Upper lobe of left lung (tissue), 6 donors: ENCODE data around the gene DTNA. TPM values are rescaled to one million over a fixed set of nuclear protein-coding genes. Genes with fewer than 3 reads are reported as not detected.

Experiments
- ATAC-seq, 2 donors: fragments of 200-7000 bp; cut with Tn5 transposase; one replicate each; pipeline ENCODE4 v1.9.1; 2022; ENCODE audit warnings: mild to moderate bottlenecking in 2 of 2, moderate library complexity in 2 of 2; ENCODE audit not compliant: low FRiP score in 2 of 2
- DNase-seq, 2 donors: peaks; one replicate each; pipeline ENCODE4 v3.0.0-alpha.2; 2019 to 2020
- H3K27ac ChIP-seq, 4 donors: fragments of 200-600 bp; sonication (generic); one replicate each; pipeline ENCODE4 v1.5.1; 2016 to 2019
- H3K27me3 ChIP-seq, 4 donors: fragments of 200-600 bp; sonication (generic); one replicate each; pipeline ENCODE4 v1.5.1; 2017 to 2019
- H3K36me3 ChIP-seq, 4 donors: fragments of 200-600 bp; sonication (generic); one replicate each; pipeline ENCODE4 v1.5.1; 2016 to 2019
- H3K4me1 ChIP-seq, 4 donors: fragments of 200-600 bp; sonication (generic); one replicate each; pipeline ENCODE4 v1.5.1; 2018 to 2019
- H3K4me3 ChIP-seq, 4 donors: fragments of 200-600 bp; sonication (generic); one replicate each; pipeline ENCODE4 v1.5.1; 2017 to 2019; ENCODE audit warnings: mild to moderate bottlenecking in 2 of 4, moderate library complexity in 1 of 4
- H3K9me3 ChIP-seq, 4 donors: fragments of 200-600 bp; sonication (generic); one replicate each; pipeline ENCODE4 v1.5.1; 2018 to 2019
- EP300 ChIP-seq, 4 donors: sonication (generic); formaldehyde crosslinking; IDR thresholded peaks; one replicate each; pipeline ENCODE4 v1.5.1; 2017; ENCODE audit warnings: antibody characterized with exemption in 4 of 4, control low read depth in 2 of 4
- POLR2A ChIP-seq, 4 donors: fragments of 450-650 bp; IDR thresholded peaks; one replicate each; pipeline ENCODE4 v1.5.1; 2016 to 2017; ENCODE audit warnings: antibody characterized with exemption in 4 of 4, mild to moderate bottlenecking in 2 of 4
- POLR2AphosphoS5 ChIP-seq, 2 donors: sonication (generic); formaldehyde crosslinking; IDR thresholded peaks; one replicate each; pipeline ENCODE4 v1.5.1; 2017; ENCODE audit warnings: antibody characterized with exemption in 2 of 2
- WGBS, 2 donors: methylation state at CpG; one replicate each; pipeline ENCODE4 v1.1.5; 2017 to 2018; 5-methylcytosine and 5-hydroxymethylcytosine counted together
- total RNA-seq, 6 donors: library from RNA; depleted of rRNA in 4 of 6; stranded (reverse); fragments of >200 nt in 4 of 6; gene quantifications; one replicate each; pipeline versions ENCODE4 v1.1.0 to v1.2.1, GENCODE V29; 2016 to 2021
- TF ChIP-seq, protein P1 (sequence below), 6 experiments: fragments of 450-650 bp in 4 of 6; fragments of 200-600 bp in 2 of 6; sonication (generic) in 2 of 6; IDR thresholded peaks; one replicate each; pipeline ENCODE4 v1.5.1; 2016 to 2019; ENCODE audit warnings: antibody characterized with exemption in 6 of 6
- donor health status: DM: no; HTN: no; CAD: no; lungs with moderate emphysema.
- donor health status: DM: no; HTN: yes; CAD: no; lungs with severe emphysema.

DTNA gene
- total RNA-seq, 6 donors from 2014 or later = 7.2 to 25.1 (median 16.7) TPM

DNA sequence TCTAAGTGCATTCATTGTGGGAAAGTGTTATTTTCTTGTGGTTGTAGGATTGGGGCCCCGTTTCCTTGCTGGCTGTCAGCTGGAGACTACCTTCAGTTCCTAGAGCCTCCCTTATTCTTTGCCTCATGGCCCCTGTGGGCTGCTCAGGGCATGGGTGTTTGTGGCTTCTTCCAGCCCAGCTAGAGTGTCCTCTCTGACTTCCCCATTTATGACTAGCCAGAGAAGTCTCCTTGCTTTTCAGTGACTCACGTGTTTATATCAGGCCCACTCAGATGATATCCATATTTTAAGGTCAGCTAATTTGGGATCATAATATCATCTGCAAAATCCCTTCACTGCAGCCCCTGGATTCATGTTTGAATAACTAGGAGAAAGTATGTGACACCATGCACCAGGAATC is 62.8 kb downstream of the DTNA start:
- no peak for DNase-seq
- 35 to 57% methylated on average over 2 of the region's 2 CpGs for WGBS, 2 donors
- no peak overlapping the region for H3K4me3 ChIP-seq
- H3K27ac ChIP-seq = no peak overlapping the region
- ATAC-seq = peak in 1 of 2 donors; percentile 43
- no peaks in the 10 kb centered on the region for H3K9me3 ChIP-seq
- TF ChIP-seq POLR2AphosphoS5 (IDR thresholded peaks at IDR 0.05) (no peak), EP300 (IDR thresholded peaks at IDR 0.05) (no peak), POLR2A (IDR thresholded peaks at IDR 0.05) (no peak)
- TF ChIP-seq, protein P1, sequence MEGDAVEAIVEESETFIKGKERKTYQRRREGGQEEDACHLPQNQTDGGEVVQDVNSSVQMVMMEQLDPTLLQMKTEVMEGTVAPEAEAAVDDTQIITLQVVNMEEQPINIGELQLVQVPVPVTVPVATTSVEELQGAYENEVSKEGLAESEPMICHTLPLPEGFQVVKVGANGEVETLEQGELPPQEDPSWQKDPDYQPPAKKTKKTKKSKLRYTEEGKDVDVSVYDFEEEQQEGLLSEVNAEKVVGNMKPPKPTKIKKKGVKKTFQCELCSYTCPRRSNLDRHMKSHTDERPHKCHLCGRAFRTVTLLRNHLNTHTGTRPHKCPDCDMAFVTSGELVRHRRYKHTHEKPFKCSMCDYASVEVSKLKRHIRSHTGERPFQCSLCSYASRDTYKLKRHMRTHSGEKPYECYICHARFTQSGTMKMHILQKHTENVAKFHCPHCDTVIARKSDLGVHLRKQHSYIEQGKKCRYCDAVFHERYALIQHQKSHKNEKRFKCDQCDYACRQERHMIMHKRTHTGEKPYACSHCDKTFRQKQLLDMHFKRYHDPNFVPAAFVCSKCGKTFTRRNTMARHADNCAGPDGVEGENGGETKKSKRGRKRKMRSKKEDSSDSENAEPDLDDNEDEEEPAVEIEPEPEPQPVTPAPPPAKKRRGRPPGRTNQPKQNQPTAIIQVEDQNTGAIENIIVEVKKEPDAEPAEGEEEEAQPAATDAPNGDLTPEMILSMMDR (IDR thresholded peaks at IDR 0.05) = no peak
- H3K27me3 ChIP-seq = no peaks in the 10 kb centered on the region
- peaks cover 0 to 6% (median 5%) of the 10 kb centered on the region in 4 donors for H3K4me1 ChIP-seq
- H3K36me3 ChIP-seq = no peaks in the 10 kb centered on the region

DNA sequence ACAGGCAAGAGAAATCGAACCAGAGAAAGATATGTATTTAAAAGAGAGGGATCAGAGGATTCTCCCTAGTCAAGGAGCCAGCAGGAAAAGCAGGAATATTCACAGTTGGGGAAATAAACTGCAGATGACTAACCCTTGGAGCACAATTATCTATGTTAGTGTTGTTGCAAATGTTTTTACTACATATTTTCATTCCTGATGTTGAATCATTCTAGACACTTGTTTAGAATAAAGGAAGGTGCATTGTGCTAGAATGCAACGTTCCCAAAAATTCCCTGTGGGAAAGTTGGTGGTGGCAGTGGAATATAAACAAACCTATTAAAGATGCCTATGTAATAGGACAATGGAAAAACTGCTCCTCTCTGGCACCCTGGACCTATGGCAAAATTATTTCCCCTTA is 63.3 kb downstream of the DTNA start:
- ATAC-seq (no peak), DNase-seq (no peak)
- no peaks in the 10 kb centered on the region for H3K27me3 ChIP-seq
- WGBS, 2 donors = 35 to 37% methylated on average over 2 of the region's 2 CpGs
- H3K36me3 ChIP-seq = no peaks in the 10 kb centered on the region
- TF ChIP-seq POLR2A (IDR thresholded peaks at IDR 0.05) = no peak
- no peak for TF ChIP-seq POLR2AphosphoS5 (IDR thresholded peaks at IDR 0.05)
- TF ChIP-seq, protein P1 (IDR thresholded peaks at IDR 0.05) = no peak
- no peak for TF ChIP-seq EP300 (IDR thresholded peaks at IDR 0.05)
- peaks cover 0 to 6% (median 5%) of the 10 kb centered on the region in 4 donors for H3K4me1 ChIP-seq
- H3K9me3 ChIP-seq = no peaks in the 10 kb centered on the region
- H3K27ac ChIP-seq = no peak overlapping the region
- H3K4me3 ChIP-seq = no peak overlapping the region

DNA sequence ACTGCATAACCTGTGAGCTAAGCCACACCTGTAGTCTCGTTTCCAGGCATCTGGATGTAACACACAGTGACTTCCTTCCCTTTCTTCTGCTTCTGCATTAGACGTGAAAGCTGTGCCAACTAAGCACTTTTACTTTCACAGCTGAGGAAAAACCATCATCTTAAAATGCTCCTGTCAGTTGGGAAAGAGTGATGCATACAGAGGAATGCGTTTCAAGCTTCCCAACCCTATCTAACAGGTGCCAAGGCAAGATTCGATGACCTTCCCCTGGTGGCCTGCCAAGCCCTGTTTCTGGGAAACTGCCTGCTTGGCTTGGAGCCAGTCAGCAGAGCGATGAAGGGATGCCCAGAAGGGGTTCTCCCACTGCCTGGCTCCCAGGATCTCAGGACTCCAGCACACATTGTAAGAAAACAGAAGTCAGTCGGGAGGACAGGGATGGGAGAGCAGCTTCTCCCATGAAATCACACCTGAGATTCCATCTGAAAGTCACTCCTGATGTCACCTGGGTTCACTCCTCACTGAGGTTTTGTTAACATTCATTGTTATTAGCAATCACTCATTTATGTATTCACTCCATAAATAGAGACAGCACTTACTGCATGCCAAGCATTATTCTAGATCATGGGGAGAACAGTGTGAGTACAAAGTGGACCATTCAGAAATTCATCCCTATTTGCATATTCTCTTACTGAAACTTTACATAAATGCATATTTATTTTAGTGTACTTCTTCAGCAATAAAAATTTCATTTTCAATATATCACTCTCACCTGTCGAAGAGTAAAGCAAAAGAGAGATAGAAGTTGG is 64.1 kb downstream of the DTNA start:
- DNase-seq = no peak
- 23 to 25% methylated on average over 6 to 7 of the region's 7 CpGs for WGBS, 2 donors
- no peak overlapping the region for H3K4me3 ChIP-seq
- peak in 1 of 2 donors; percentile 10 for ATAC-seq
- TF ChIP-seq EP300 (IDR thresholded peaks at IDR 0.05) (no peak), POLR2A (IDR thresholded peaks at IDR 0.05) (no peak), POLR2AphosphoS5 (IDR thresholded peaks at IDR 0.05) (no peak)
- TF ChIP-seq, protein P1 (IDR thresholded peaks at IDR 0.05) = no peak
- no peaks in the 10 kb centered on the region for H3K27me3 ChIP-seq
- no peaks in the 10 kb centered on the region for H3K36me3 ChIP-seq
- no peaks in the 10 kb centered on the region for H3K9me3 ChIP-seq
- H3K27ac ChIP-seq = no peak overlapping the region
- H3K4me1 ChIP-seq = peaks cover 0 to 6% (median 5%) of the 10 kb centered on the region in 4 donors

DNA sequence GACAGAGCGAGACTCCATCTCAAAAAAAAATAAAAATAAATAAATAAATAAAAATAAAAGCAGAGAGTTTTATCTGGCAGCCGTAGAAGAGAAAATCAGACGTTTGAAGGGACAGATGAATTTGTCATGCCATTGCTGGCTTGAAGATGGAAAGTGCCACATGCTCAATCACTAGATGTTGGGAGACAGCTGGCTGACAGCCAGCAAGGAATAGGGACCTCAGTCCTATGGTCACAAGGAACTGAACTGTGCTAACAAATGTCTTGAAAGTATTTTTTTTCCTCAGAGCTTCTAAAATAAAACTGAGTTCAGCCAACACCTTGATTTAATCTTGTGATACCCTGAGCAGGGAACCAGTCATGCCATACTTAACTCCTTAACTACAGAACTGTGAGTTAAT is 65.4 kb downstream of the DTNA start:
- peaks cover 0 to 6% (median 5%) of the 10 kb centered on the region in 4 donors for H3K4me1 ChIP-seq
- H3K27ac ChIP-seq = no peak overlapping the region
- H3K36me3 ChIP-seq = no peaks in the 10 kb centered on the region
- H3K4me3 ChIP-seq = no peak overlapping the region
- no peaks in the 10 kb centered on the region for H3K27me3 ChIP-seq
- WGBS, 2 donors = 62 to 77% methylated on average over 3 of the region's 3 CpGs
- ATAC-seq (no peak), DNase-seq (no peak)
- TF ChIP-seq, protein P1 (IDR thresholded peaks at IDR 0.05) = no peak
- TF ChIP-seq EP300 (IDR thresholded peaks at IDR 0.05) (no peak), POLR2AphosphoS5 (IDR thresholded peaks at IDR 0.05) (no peak), POLR2A (IDR thresholded peaks at IDR 0.05) (no peak)
- no peaks in the 10 kb centered on the region for H3K9me3 ChIP-seq

DNA sequence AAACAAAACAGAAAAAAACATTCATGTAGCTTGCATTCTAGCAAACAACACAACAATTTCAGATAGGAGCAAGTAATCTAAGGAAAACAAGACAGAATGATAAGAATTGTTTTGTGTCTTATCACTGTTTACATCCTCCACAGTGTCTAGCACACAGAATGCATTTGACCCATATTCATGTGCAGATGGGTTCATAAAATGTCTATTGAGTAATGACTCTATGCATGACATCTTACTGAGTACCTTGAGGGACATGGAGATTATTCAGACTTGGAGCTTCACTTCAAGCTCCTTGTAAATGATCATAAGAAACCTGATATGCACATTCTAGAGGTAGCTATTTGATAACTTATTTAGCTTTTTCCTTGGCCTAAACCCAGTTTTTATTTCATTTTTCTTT is 69.0 kb downstream of the DTNA start:
- Histone ChIP-seq H3K36me3 (no peaks in the 10 kb centered on the region), H3K4me1 (peaks cover 0 to under 1% (median under 1%) of the 10 kb centered on the region in 4 donors), H3K27ac (no peak overlapping the region), H3K27me3 (no peaks in the 10 kb centered on the region), H3K9me3 (no peaks in the 10 kb centered on the region), H3K4me3 (no peak overlapping the region)
- no peak for DNase-seq
- no peak for TF ChIP-seq POLR2A (IDR thresholded peaks at IDR 0.05)
- TF ChIP-seq POLR2AphosphoS5 (IDR thresholded peaks at IDR 0.05) = no peak
- TF ChIP-seq, protein P1 (IDR thresholded peaks at IDR 0.05) = no peak
- TF ChIP-seq EP300 (IDR thresholded peaks at IDR 0.05) = no peak
- no peak for ATAC-seq
